Epithelial cell of esophagus (primary cell): ENCODE measurements around the gene TSPAN3.
A peak's percentile ranks its signal among the peaks of the same experiment; 100 is the strongest.

Source experiments
- DNase-seq: peaks from one replicate; pipeline ENCODE4 v3.0.0; 2010; ENCODE audit warnings: low read depth
- H3K4me3 ChIP-seq: 2 replicates; pipeline ENCODE4 v1.5.1; 2011; ENCODE audit warnings: mild to moderate bottlenecking, low read length, control low read depth
- CTCF ChIP-seq: IDR thresholded peaks from 2 replicates; pipeline ENCODE4 v1.5.1; 2011; ENCODE audit warnings: low read depth, mild to moderate bottlenecking, low read length, control low read depth, inconsistent platforms; ENCODE audit not compliant: insufficient read depth; ENCODE audit errors: missing control alignments

TSPAN3 gene

GRCh38 chr15:77074350-77074749 lies 3.4 kb upstream of the TSPAN3 start:
- no peak for DNase-seq
- TF ChIP-seq CTCF: no peak
- H3K4me3 ChIP-seq: no peak overlapping the region

- no peak overlapping the region for H3K4me3 ChIP-seq
- TF ChIP-seq CTCF: no peak
Measured at GRCh38 chr15:77071305-77072223, 655 bp upstream of the TSPAN3 start.

GRCh38 chr15:77070180-77070494 lies 772 bp downstream of the TSPAN3 start:
- DNase-seq: no peak
- H3K4me3 ChIP-seq: peak overlapping the region; percentile 63
- no peak for TF ChIP-seq CTCF

More at GRCh38 chr15:77071305-77072223, 655 bp upstream of the TSPAN3 start:
- DNase-seq: no peak

GRCh38 chr15:77069521-77070121 lies 1.3 kb downstream of the TSPAN3 start:
- no peak for TF ChIP-seq CTCF
- H3K4me3 ChIP-seq: peak overlapping the region; percentile 63
- DNase-seq: peak; percentile 15

- TF ChIP-seq CTCF: no peak
- H3K4me3 ChIP-seq: no peak overlapping the region
- no peak for DNase-seq
Measured at GRCh38 chr15:77068633-77069032, 2.3 kb downstream of the TSPAN3 start.

- no peak for DNase-seq
- no peak for TF ChIP-seq CTCF
- H3K4me3 ChIP-seq: no peak overlapping the region
Measured at GRCh38 chr15:77067691-77068367, 3.1 kb downstream of the TSPAN3 start.
